HG02759 (cell line): ENCODE data around the gene LRP1B.

Experiments
- ATAC-seq: cut with Tn5 transposase; IDR thresholded peaks from one replicate; pipeline ENCODE4 v1.9.1; 2021; ENCODE audit warnings: mild to moderate bottlenecking, moderate library complexity; ENCODE audit not compliant: unreplicated experiment

The LRP1B gene

GRCh38 chr2:141065042-141065441, 1065.8 kb downstream of the LRP1B start:
- no peak for ATAC-seq

- no peak for ATAC-seq
Measured at GRCh38 chr2:141063406-141063805, 1067.4 kb downstream of the LRP1B start.

- no peak for ATAC-seq
Measured at GRCh38 chr2:141062443-141062842, 1068.4 kb downstream of the LRP1B start.

- ATAC-seq, result no peak
Measured at GRCh38 chr2:141062031-141062430, 1068.8 kb downstream of the LRP1B start.

- no peak for ATAC-seq
Measured at GRCh38 chr2:141058556-141058955, 1072.3 kb downstream of the LRP1B start.

- ATAC-seq, result no peak
Measured at GRCh38 chr2:141055531-141055930, 1075.3 kb downstream of the LRP1B start.

GRCh38 chr2:141048951-141049350, 1081.9 kb downstream of the LRP1B start:
- ATAC-seq, result no peak

- ATAC-seq, result no peak
Measured at GRCh38 chr2:141041281-141041680, 1089.5 kb downstream of the LRP1B start.

GRCh38 chr2:141038341-141038740, 1092.5 kb downstream of the LRP1B start:
- ATAC-seq, result no peak

- ATAC-seq, result no peak
Measured at GRCh38 chr2:141037361-141037760, 1093.5 kb downstream of the LRP1B start.

- no peak for ATAC-seq
Measured at GRCh38 chr2:141035846-141036420, 1094.9 kb downstream of the LRP1B start.

GRCh38 chr2:141029428-141030078, 1101.3 kb downstream of the LRP1B start:
- ATAC-seq, result no peak

GRCh38 chr2:141027221-141027620, 1103.6 kb downstream of the LRP1B start:
- no peak for ATAC-seq

- no peak for ATAC-seq
Measured at GRCh38 chr2:141021611-141022010, 1109.2 kb downstream of the LRP1B start.

GRCh38 chr2:141021109-141021508, 1109.7 kb downstream of the LRP1B start:
- no peak for ATAC-seq

- no peak for ATAC-seq
Measured at GRCh38 chr2:141020346-141020745, 1110.5 kb downstream of the LRP1B start.

- no peak for ATAC-seq
Measured at GRCh38 chr2:141015341-141016047, 1115.3 kb downstream of the LRP1B start.

GRCh38 chr2:141003967-141004657, 1126.7 kb downstream of the LRP1B start:
- ATAC-seq, result no peak

GRCh38 chr2:141001750-141002149, 1129.1 kb downstream of the LRP1B start:
- ATAC-seq, result no peak

GRCh38 chr2:140998577-140998976, 1132.2 kb downstream of the LRP1B start:
- ATAC-seq, result no peak

- no peak for ATAC-seq
Measured at GRCh38 chr2:140998017-140998416, 1132.8 kb downstream of the LRP1B start.

GRCh38 chr2:140994856-140995255, 1136.0 kb downstream of the LRP1B start:
- ATAC-seq, result no peak
